ENCODE results near the gene METTL8. TPM values are rescaled to one million over a fixed set of nuclear protein-coding genes. Genes with fewer than 3 reads are reported as not detected.
"Not testable (repeated sequence)": the region's sequence is repeated elsewhere in the genome, so short reads cannot be mapped to it uniquely, and the experiment has no call there.

Gene METTL8
- total and polyA plus RNA-seq, 2 experiments from 2014 or later: 60.9 to 64.3 TPM

DNA sequence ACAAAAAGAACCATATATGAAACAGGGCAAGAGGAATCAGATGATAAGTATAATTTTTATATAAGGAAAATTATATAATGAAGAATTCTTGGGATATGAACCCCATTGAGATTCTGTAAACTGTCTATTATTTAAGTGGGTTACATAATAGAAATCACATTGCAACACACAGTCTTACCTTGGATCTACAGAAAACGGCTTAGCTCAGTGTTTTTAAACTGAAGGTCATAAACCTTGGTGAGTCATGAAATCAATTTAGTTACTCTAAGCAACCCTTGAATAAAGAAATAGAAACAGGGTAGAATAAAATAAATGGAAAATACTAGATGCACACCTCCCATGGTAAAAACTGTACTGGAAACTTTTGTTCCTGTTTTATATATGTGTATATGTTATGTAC, 50.7 kb downstream of the METTL8 start (continued):
- no peak for TF ChIP-seq ETS1 (IDR thresholded peaks at IDR 0.05)

GRCh38 chr2:171382175-171382574, 51.6 kb downstream of the METTL8 start:
- not testable (repeated sequence) for H2AFZ ChIP-seq; H4K20me1 ChIP-seq (replicated peaks; ENCODE audit: insufficient read depth); H3K27me3 Mint-ChIP-seq (ENCODE audit: insufficient read depth, low read depth, poor library complexity); DNase-seq (ENCODE audit: low spot score); H3K27ac ChIP-seq (ENCODE audit: low read depth); H3K4me3 Mint-ChIP-seq; H3K27me3 ChIP-seq (ENCODE audit: insufficient read depth); H3K27ac Mint-ChIP-seq; ATAC-seq; H3K4me2 ChIP-seq; H3K36me3 ChIP-seq (ENCODE audit: insufficient read depth); H3K4me3 ChIP-seq; H3K9me2 ChIP-seq (ENCODE audit: insufficient read depth)
- Mint-ChIP-seq H3K36me3 (ENCODE audit: low read depth) (peaks cover 55% of the 10 kb centered on the region), H3K4me1 (peaks cover 20% of the 10 kb centered on the region), H3K9me3 (peaks cover 40% of the 10 kb centered on the region)
- H3K4me1 ChIP-seq (ENCODE audit: insufficient read depth): peaks cover 23% of the 10 kb centered on the region
- H3K79me2 ChIP-seq (replicated peaks; ENCODE audit: insufficient read depth): peaks cover 84% of the 10 kb centered on the region
- peaks cover 11% of the 10 kb centered on the region for H3F3A ChIP-seq (replicated peaks; ENCODE audit: low read depth)

DNA sequence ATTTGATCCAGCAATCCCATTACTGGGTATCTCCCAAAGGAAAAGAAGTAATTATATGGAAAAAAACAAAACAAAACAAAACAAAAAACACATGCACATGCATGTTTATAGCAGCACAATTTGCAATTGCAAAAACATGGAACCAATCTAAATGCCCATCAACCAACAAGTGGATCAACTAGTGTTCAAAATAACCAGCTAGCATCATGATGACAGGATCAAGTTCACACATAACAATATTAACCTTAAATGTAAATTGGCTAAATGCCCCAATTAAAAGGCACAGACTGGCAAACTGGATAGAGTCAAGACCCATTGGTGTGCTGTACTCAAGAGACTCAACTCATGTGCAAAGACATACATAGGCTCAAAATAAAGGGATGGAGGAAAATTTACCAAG, 55.9 kb downstream of the METTL8 start:
- H3K36me3 ChIP-seq (ENCODE audit: insufficient read depth); H3K4me2 ChIP-seq; H3K4me1 Mint-ChIP-seq; H2AFZ ChIP-seq; H3K27me3 ChIP-seq (ENCODE audit: insufficient read depth); H3K4me1 ChIP-seq (ENCODE audit: insufficient read depth); H3K27me3 Mint-ChIP-seq (ENCODE audit: insufficient read depth, low read depth, poor library complexity); H3F3A ChIP-seq (replicated peaks; ENCODE audit: low read depth); H3K4me3 Mint-ChIP-seq; H3K27ac ChIP-seq (ENCODE audit: low read depth); H3K4me3 ChIP-seq; H4K20me1 ChIP-seq (replicated peaks; ENCODE audit: insufficient read depth); ATAC-seq; DNase-seq (ENCODE audit: low spot score); H3K9me2 ChIP-seq (ENCODE audit: insufficient read depth); H3K27ac Mint-ChIP-seq: not testable (repeated sequence)
- Mint-ChIP-seq H3K9me3 (peaks cover 66% of the 10 kb centered on the region), H3K36me3 (ENCODE audit: low read depth) (peaks cover 88% of the 10 kb centered on the region)
- peaks cover 74% of the 10 kb centered on the region for H3K79me2 ChIP-seq (replicated peaks; ENCODE audit: insufficient read depth)

DNA sequence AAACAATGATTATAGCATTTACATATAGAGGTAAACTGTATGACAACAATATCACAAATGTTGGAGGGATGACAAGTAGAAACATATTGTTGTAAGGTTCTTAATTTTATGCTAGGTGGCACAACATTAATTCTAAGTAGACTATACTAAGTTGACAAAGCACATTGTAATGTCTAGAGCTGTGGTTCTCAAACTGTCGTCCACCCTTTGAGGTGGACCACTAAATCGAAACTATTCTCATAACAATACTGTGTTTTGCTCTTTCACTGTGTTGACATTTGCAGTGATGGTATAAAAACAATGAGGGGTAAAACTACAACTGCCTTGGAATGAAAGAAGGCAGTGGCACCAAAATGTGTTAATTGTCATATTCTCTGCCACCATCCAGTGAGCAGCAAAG, 66.1 kb downstream of the METTL8 start:
- Histone ChIP-seq H3K9me2 (ENCODE audit: insufficient read depth) (no peaks in the 10 kb centered on the region; the same call in 1 of the 2 replicates), H3K36me3 (ENCODE audit: insufficient read depth) (0 out of 2 replicates have a peak, but pooled peaks cover 6% of the 10 kb centered on the region), H2AFZ (no peak overlapping the region), H3K4me1 (ENCODE audit: insufficient read depth) (peaks cover 6% of the 10 kb centered on the region), H3K27ac (ENCODE audit: low read depth) (no peak overlapping the region), H3F3A (replicated peaks; ENCODE audit: low read depth) (no peaks in the 10 kb centered on the region), H3K27me3 (ENCODE audit: insufficient read depth) (no peaks in the 10 kb centered on the region), H3K4me2 (no peak overlapping the region), H3K79me2 (replicated peaks; ENCODE audit: insufficient read depth) (peaks cover 9% of the 10 kb centered on the region; the same call in 1 of the 2 replicates), H4K20me1 (replicated peaks; ENCODE audit: insufficient read depth) (no peaks in the 10 kb centered on the region), H3K4me3 (no peak overlapping the region)
- no peak overlapping the region for H3K27ac Mint-ChIP-seq
- DNase-seq (ENCODE audit: low spot score) (no peak), ATAC-seq (no peak)
- peaks cover 22% of the 10 kb centered on the region; the same call in 2 of the 3 replicates for H3K36me3 Mint-ChIP-seq (ENCODE audit: low read depth)
- no peaks in the 10 kb centered on the region for H3K27me3 Mint-ChIP-seq (ENCODE audit: insufficient read depth, low read depth, poor library complexity)
- H3K9me3 Mint-ChIP-seq: peaks cover 14% of the 10 kb centered on the region
- H3K4me3 Mint-ChIP-seq: no peak overlapping the region
- peaks cover 3% of the 10 kb centered on the region for H3K4me1 Mint-ChIP-seq
- TF ChIP-seq ETS1 (IDR thresholded peaks at IDR 0.05) (no peak), EZH2 (IDR thresholded peaks at IDR 0.05; ENCODE audit: low read depth, unreplicated experiment) (no peak), NANOG (IDR thresholded peaks at IDR 0.05; ENCODE audit: borderline replicate concordance) (no peak), ZNF331 (CRISPR knock-in tag; IDR thresholded peaks at IDR 0.05; ENCODE audit: low read depth) (no peak)
- TF ChIP-seq, protein P1, sequence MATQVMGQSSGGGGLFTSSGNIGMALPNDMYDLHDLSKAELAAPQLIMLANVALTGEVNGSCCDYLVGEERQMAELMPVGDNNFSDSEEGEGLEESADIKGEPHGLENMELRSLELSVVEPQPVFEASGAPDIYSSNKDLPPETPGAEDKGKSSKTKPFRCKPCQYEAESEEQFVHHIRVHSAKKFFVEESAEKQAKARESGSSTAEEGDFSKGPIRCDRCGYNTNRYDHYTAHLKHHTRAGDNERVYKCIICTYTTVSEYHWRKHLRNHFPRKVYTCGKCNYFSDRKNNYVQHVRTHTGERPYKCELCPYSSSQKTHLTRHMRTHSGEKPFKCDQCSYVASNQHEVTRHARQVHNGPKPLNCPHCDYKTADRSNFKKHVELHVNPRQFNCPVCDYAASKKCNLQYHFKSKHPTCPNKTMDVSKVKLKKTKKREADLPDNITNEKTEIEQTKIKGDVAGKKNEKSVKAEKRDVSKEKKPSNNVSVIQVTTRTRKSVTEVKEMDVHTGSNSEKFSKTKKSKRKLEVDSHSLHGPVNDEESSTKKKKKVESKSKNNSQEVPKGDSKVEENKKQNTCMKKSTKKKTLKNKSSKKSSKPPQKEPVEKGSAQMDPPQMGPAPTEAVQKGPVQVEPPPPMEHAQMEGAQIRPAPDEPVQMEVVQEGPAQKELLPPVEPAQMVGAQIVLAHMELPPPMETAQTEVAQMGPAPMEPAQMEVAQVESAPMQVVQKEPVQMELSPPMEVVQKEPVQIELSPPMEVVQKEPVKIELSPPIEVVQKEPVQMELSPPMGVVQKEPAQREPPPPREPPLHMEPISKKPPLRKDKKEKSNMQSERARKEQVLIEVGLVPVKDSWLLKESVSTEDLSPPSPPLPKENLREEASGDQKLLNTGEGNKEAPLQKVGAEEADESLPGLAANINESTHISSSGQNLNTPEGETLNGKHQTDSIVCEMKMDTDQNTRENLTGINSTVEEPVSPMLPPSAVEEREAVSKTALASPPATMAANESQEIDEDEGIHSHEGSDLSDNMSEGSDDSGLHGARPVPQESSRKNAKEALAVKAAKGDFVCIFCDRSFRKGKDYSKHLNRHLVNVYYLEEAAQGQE (IDR thresholded peaks at IDR 0.05; ENCODE audit: unreplicated experiment): no peak
